Muscle layer of colon (tissue), 2 donors: ENCODE results near the gene TERC.

Source experiments
- H3K27ac ChIP-seq: one replicate; pipeline ENCODE4 v1.7.0; 2013; ENCODE audit warnings: low read depth, mild to moderate bottlenecking, low read length, moderate library complexity
- H3K27me3 ChIP-seq, 2 donors: one replicate each; pipeline ENCODE4 v1.7.0; 2013; ENCODE audit warnings: low read length in 2 of 2, mild to moderate bottlenecking in 2 of 2; ENCODE audit not compliant: insufficient read depth in 2 of 2, control insufficient read depth in 1 of 2
- H3K36me3 ChIP-seq: one replicate; pipeline ENCODE4 v1.7.0; 2013; ENCODE audit warnings: mild to moderate bottlenecking, low read length; ENCODE audit not compliant: insufficient read depth
- H3K4me1 ChIP-seq: one replicate; pipeline ENCODE4 v1.7.0; 2013; ENCODE audit warnings: mild to moderate bottlenecking, low read length; ENCODE audit not compliant: insufficient read depth
- H3K4me3 ChIP-seq, 2 donors: one replicate each; pipeline ENCODE4 v1.7.0; 2013; ENCODE audit warnings: low read length in 2 of 2, low read depth in 1 of 2, mild to moderate bottlenecking in 1 of 2, moderate library complexity in 1 of 2
- H3K9ac ChIP-seq: one replicate; pipeline ENCODE4 v1.7.0; 2013; ENCODE audit warnings: low read length
- H3K9me3 ChIP-seq: one replicate; pipeline ENCODE4 v1.7.0; 2013; ENCODE audit warnings: mild to moderate bottlenecking, low read length
- donor health status: abdominal sarcoma.
- donor health status: Adenocarcinoma of cecum.

TERC gene

DNA sequence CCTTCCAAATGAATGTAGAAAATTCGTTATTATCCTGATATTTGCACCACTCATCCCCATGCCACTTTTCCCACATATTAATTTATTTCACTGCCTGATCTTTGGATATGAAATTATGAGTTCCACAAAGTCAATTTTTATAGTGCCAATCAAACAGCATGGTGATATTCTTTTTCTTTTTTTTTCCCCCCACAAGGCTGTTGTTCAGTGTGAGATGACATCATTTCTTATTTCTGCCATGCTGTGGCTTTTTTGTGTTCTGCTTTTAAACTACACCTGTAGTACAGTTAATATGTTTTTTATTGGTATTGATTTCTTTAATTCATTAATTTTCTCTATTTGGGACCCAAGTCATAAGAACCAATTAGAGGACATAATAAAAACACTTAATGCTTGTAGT, 22.9 kb upstream of the TERC start:
- peaks cover 52% of the 10 kb centered on the region for H3K36me3 ChIP-seq
- no peak overlapping the region for H3K27ac ChIP-seq

DNA sequence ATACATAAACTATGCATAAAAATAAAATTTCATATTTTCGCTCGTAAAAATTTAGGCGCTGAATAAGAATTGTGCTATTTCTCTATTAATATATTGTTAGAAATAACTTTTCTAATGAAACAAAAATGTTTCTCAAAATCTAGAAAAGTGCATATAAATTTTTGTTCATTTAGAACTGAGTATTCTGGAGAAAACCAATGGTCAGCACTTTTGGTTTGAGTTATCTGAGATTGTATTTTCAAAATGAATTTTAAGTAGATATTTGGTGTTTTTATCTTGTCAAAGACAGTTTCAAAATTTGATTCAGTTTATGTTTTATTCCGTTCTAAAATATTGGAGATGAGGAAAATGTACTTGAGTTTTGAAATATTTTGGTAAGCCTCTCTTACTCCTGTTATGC, 22.3 kb upstream of the TERC start:
- Histone ChIP-seq H3K36me3 (peaks cover 52% of the 10 kb centered on the region), H3K9me3 (no peaks in the 10 kb centered on the region), H3K4me1 (no peaks in the 10 kb centered on the region), H3K9ac (no peak overlapping the region), H3K27ac (no peak overlapping the region), H3K4me3 (no peak overlapping the region), H3K27me3 (no peaks in the 10 kb centered on the region)

More for the DNA sequence above, 22.9 kb upstream of the TERC start:
- H3K9me3 ChIP-seq, result no peaks in the 10 kb centered on the region
- no peaks in the 10 kb centered on the region for H3K27me3 ChIP-seq
- H3K4me3 ChIP-seq, result no peak overlapping the region
- H3K4me1 ChIP-seq, result no peaks in the 10 kb centered on the region
- H3K9ac ChIP-seq, result no peak overlapping the region

DNA sequence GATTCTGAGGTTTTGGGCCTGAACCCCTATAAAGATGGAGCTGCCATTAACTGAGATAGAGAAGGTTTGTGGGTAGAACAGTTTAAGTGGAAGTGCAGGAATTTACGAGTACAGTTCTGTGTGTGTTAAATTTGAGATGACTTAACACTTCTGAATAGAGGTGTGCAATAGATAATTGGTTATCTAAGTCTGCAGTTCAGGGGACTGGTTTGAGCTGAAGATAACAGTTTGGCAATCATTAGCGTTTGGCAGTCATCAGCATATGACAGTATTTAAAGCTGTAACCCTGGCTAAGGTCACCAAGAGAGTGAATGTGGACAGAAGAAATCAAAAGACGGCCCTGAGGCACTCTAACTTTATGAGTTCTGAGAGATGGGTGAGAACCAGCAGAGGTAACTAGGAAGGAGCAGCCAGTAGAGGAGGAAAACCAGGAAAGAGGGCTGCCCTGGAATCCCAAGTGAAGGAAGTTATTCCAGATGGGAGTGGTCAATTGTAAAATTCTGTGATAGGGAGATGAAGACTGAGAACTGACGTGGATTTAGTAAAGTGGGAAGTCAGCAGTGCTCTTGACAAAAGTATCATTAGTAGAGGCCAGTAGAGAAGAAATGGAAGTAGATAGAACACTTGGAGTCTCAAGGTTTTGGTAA, 16.5 kb upstream of the TERC start:
- no peaks in the 10 kb centered on the region for H3K27me3 ChIP-seq
- H3K4me3 ChIP-seq, result no peak overlapping the region
- H3K36me3 ChIP-seq, result peaks cover 61% of the 10 kb centered on the region

DNA sequence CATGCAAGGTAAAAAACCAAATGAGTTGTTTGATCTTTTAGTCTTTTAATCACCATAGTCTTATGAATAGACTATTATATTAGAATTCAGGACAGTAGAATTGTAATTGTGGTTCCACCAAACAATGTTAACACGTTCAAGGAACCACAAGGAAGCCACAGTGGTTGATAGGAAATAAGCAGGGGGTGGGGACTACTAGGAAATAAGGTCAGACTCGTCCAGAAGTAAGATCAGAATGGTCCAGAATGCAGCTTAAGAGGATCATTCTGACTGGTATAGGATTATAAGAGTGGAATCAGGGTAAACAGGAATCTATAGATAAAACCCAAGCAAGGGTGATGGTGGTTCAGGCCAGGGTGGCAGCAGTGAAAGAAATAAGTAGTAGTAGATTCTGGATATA, 15.9 kb upstream of the TERC start:
- no peak overlapping the region for H3K27ac ChIP-seq
- H3K9me3 ChIP-seq, result no peaks in the 10 kb centered on the region
- H3K4me3 ChIP-seq, result no peak overlapping the region
- no peak overlapping the region for H3K9ac ChIP-seq
- peaks cover 58% of the 10 kb centered on the region for H3K36me3 ChIP-seq
- H3K27me3 ChIP-seq, result no peaks in the 10 kb centered on the region
- H3K4me1 ChIP-seq, result no peaks in the 10 kb centered on the region

More for the DNA sequence above, 16.5 kb upstream of the TERC start:
- no peaks in the 10 kb centered on the region for H3K9me3 ChIP-seq
- no peak overlapping the region for H3K27ac ChIP-seq
- no peak overlapping the region for H3K9ac ChIP-seq
- H3K4me1 ChIP-seq, result no peaks in the 10 kb centered on the region

DNA sequence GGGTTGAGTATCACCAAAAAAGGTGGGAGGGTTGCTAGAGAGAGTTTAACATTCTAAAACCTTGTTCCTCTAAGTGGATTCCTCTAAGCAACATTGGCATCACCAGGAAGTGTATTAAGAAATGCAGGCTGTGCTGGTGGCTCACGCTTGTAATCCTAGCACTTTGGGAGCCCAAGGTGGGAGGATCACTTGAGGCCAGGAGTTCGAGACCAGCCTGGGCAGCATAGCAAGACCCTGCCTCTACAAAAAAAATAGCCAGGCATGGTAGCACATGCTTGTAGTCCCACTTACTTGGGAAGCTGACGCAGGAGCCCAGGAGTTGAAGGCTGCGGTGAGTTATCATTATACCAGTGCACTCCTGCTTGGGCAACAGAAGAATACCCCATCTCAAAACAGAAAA, 13.0 kb upstream of the TERC start:
- peaks cover 56% of the 10 kb centered on the region for H3K36me3 ChIP-seq
- no peaks in the 10 kb centered on the region for H3K27me3 ChIP-seq
- H3K9me3 ChIP-seq, result no peaks in the 10 kb centered on the region
- H3K4me3 ChIP-seq, result no peak overlapping the region
- no peak overlapping the region for H3K9ac ChIP-seq
- H3K4me1 ChIP-seq, result peaks cover 17% of the 10 kb centered on the region
- H3K27ac ChIP-seq, result no peak overlapping the region

DNA sequence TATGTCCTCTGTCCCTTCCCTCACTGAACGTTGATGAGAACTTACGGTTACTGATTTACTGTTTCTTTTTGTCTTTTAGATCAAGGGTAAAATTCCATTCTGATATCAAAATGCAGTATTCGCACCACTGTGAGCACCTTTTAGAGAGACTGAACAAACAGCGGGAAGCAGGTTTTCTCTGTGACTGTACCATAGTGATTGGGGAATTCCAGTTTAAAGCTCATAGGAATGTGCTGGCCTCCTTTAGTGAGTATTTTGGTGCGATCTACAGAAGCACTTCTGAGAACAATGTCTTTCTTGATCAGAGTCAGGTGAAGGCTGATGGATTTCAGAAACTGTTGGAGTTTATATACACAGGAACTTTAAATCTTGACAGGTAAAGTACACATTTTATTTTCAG, 9.3 kb upstream of the TERC start:
- peak overlapping the region; percentile 67 to 86 for H3K4me3 ChIP-seq
- H3K9ac ChIP-seq, result peak overlapping the region; percentile 83
- H3K27ac ChIP-seq, result no peak overlapping the region

DNA sequence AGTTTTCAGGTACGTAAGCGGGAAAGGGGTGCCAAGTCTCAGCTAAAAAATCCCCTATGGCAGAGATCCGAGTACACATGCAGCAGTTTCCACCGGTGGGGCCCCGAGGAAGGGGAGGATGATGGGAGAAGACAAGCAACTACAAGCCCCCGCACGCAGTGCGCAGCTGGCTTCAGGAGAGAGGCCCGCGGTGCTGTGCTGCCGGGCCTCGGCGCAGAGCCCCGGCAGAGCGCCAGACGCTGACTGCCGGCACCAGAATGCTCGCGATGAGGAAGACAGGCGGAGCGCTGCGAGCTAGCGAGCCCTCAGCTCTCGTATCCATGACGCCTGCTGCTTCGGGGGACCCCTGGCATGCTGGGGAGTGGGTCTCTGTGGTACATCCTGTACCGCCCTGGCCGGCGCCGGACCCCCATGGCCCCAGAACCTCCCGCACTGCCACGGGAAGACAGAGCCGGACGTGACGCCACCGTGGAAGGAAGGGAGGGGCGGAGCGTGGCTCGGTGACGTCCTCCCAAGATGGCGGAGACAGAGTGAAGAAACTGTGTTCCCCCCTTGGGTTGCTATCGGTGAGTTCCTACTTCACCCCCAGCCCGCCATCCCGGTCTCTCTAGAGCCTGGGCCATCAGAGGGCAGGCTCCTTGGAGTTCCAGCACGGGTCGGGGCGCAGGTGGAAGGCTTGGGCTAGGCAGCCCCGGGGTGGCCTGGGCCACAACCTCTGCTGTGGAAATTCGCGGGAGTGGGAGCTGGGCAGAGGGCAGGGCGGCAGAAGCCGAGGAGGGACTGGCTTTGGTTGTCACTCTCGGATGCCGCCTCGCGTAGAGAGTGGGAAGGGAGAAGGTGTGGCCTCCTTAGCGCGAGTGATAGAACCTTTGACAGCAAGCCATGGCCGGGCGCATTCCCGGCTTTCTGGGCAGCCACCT, 8.3 kb upstream of the TERC start, which contains the start of gene MYNN:
TSS of gene MYNN (plus strand) at position 500 of the 920 bp plus-strand sequence. CDS start 900 bp downstream, outside the sequence.
- Histone ChIP-seq H3K4me3 (peak within 1 kb of the TSS; percentile 67 to 86), H3K4me1 (peaks cover 17% of the 10 kb centered on the region), H3K27ac (peak within 1 kb of the TSS; percentile 98), H3K27me3 (no peaks in the 10 kb centered on the region), H3K9me3 (no peaks in the 10 kb centered on the region), H3K9ac (peak within 1 kb of the TSS; percentile 83), H3K36me3 (peaks cover 23% of the 10 kb centered on the region)

More for the DNA sequence above, 9.3 kb upstream of the TERC start:
- Histone ChIP-seq H3K4me1 (peaks cover 17% of the 10 kb centered on the region), H3K27me3 (no peaks in the 10 kb centered on the region), H3K36me3 (peaks cover 30% of the 10 kb centered on the region), H3K9me3 (no peaks in the 10 kb centered on the region)

DNA sequence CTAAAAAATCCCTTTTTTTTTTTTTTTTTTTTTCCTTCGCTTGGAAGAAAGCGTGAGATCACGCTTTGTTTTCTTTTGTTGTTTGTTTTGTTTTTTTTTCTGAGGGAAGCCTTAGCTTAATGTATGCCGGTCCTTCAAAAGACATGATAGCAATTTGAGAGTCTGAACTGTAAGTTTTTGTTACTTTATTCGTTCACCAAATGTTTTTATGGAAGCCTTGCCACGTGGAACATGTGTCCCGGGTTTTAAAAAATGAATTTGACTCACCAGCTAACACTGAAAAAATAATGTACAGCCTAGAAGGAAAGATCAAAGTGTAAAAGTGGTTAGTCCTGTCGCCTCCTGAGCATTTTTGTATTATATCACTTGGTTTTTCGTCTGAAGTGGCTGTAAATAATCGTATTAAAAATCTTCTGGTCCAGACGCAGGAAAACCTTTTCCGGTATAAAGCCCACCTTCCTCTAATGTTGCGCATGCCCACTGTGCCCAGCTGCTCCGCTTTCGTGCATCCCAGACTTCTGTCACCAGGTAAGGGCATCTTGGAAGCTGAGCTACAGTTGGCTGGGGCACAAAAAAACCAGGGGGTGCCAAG, 7.5 kb upstream of the TERC start:
- Histone ChIP-seq H3K9me3 (no peaks in the 10 kb centered on the region), H3K4me1 (peaks cover 17% of the 10 kb centered on the region), H3K27ac (peak overlapping the region; percentile 98), H3K4me3 (peak overlapping the region; percentile 67 to 86), H3K36me3 (peaks cover 15% of the 10 kb centered on the region), H3K27me3 (no peaks in the 10 kb centered on the region), H3K9ac (peak overlapping the region; percentile 83)

DNA sequence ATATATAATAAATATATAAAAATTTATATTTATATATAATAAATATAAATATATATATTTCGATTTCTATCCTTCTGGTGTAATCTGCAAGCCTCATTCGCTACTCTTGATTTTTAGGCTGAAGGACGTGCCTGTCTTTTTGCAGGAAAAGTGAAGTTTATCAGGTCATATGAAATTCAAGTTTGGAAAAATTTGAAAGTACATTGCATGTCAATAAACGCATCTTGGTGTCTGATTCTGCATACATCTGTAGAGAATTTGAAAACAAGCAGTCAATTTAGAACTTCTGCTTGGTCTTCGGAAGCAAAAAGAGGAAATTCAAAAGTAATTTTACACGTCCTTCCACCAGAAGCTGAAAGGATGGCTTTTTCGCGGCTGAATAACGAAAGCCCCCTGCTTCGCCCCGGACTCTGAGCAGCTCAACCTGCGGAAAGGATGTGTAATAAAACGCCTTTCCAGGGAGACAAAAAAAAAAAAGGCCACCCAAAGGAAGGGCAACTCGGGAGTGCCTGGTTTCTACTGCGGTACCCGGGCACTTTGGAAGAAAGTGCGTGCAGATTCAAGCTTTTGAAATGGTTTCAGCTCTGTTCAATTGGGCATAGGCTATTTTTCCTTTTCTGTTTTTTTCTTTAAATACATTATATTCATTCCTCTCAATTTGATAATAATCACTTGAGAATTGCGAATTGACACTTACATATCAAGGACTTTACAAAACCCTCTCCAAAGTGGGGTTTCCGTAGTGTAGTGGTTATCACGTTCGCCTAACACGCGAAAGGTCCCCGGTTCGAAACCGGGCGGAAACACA, 6.8 kb upstream of the TERC start:
- no peaks in the 10 kb centered on the region for H3K27me3 ChIP-seq
- H3K27ac ChIP-seq, result peak overlapping the region; percentile 98
- H3K9me3 ChIP-seq, result no peaks in the 10 kb centered on the region
- H3K4me3 ChIP-seq, result peak overlapping the region; percentile 67 to 86
- peaks cover 14% of the 10 kb centered on the region for H3K36me3 ChIP-seq
- H3K4me1 ChIP-seq, result peaks cover 17% of the 10 kb centered on the region
- H3K9ac ChIP-seq, result peak overlapping the region; percentile 83

DNA sequence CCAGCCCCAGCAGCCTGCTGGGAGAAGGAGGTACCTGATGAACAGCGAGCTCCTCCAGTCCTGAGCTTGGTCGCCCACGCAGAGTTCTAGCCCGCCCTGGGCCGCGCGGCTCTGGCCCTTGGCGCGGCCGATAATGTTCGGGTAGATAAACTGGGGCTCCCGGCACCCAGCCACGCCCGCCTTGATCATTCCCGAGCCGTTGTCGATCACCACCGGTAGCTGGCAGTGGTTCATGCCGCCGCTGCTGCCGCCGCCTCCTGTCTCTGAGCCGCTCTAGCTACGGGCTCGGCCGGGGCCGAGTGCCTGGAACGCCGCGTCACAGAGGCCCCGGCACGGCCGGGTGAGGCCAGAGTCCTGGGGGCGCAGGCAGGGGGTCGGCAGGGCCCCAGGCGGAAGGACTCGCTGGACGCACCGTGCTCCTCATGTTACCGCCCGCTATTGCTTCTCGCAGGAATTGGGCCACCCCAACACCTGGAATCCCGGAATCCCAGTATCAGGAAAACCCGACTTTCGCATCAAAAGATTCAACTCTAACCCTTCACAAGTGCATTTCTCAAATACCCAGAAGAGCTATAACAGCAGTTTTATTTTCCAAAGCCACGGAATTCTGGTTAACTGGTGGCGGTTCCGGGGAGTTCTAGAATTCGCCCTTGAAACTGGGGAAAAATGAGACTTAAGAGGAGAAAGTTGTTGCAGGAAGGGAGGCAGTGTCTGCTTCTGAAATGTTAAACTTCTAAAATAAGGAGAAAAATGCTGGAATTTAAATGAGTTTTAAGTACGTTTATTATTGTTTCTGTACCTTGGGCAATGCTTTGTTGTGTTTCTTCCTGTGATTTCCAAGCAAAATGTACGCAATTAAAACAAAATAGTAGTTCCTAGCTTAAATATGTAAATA, 4.7 kb upstream of the TERC start, which contains the start of gene ACTRT3:
TSS of gene ACTRT3 (minus strand) at position 275 of the 895 bp plus-strand sequence. CDS start at position 234, 41 bp downstream.
- Histone ChIP-seq H3K9ac (peak within 1 kb of the TSS; percentile 66), H3K27me3 (no peaks in the 10 kb centered on the region), H3K36me3 (peaks cover 4% of the 10 kb centered on the region), H3K27ac (peak within 1 kb of the TSS; percentile 83), H3K9me3 (no peaks in the 10 kb centered on the region), H3K4me3 (peak within 1 kb of the TSS; percentile 72 to 92), H3K4me1 (peaks cover 8% of the 10 kb centered on the region)
